GM12878 (cell line): ENCODE data around the gene TIGD1. TPM values are rescaled to one million over a fixed set of nuclear protein-coding genes. Genes with fewer than 3 reads are reported as not detected.

Source experiments
- ATAC-seq: fragments of 200-7000 bp; cut with Tn5 transposase; 3 replicates; pipeline ENCODE4 v1.9.1; 2020; ENCODE audit warnings: mild to moderate bottlenecking, moderate library complexity
- BruUV-seq: library from RNA; stranded (reverse); fragments of 400-500 nt; replicated peaks from 2 replicates; lab custom pipeline; 2021; lab: Mats Ljungman, UMichigan
- CTCF ChIA-PET: fragments of 300-600 bp; sonication (Branson Sonifier 250); formaldehyde crosslinking; extraction: SDS; loops from one replicate; lab custom pipeline; 2021; ENCODE audit warnings: inconsistent platforms; lab: Yijun Ruan, JAX
- POLR2A ChIA-PET: fragments of 350-600 bp; formaldehyde crosslinking; extraction: SDS; loops from one replicate; lab custom pipeline; 2021; ENCODE audit warnings: inconsistent platforms; lab: Charles Lee
- RAD21 ChIA-PET: fragments of 300-600 bp; sonication (Branson Sonifier 250); formaldehyde crosslinking; loops from one replicate; lab custom pipeline; 2023; ENCODE audit warnings: antibody characterized with exemption; ENCODE audit not compliant: unreplicated experiment; lab: Charles Lee
- SMC1A ChIA-PET: fragments of 300-600 bp; sonication (Branson Sonifier 250); formaldehyde crosslinking; loops from one replicate; lab custom pipeline; 2023; ENCODE audit not compliant: unreplicated experiment, uncharacterized antibody; lab: Charles Lee
- DNase-seq: peaks from one replicate; pipeline ENCODE4 v3.0.0-alpha.2; 2011; ENCODE audit warnings: low read depth, low spot score
- FAIRE-seq: peaks from 3 replicates; lab custom pipeline; 2011; peaks lifted over from hg19 to GRCh38; lab: Jason Lieb, UNC
- H2AFZ ChIP-seq: 2 replicates; pipeline ENCODE4 v1.6.0; 2011; ENCODE audit warnings: low read depth, low read length, control low read depth; ENCODE audit not compliant: control insufficient read depth
- H3K27ac ChIP-seq: 2 replicates; pipeline ENCODE4 v1.5.1; 2011; ENCODE audit warnings: control low read depth; ENCODE audit not compliant: control insufficient read depth, insufficient read depth
- H3K27me3 ChIP-seq, 2 experiments: replicated peaks in 1 of 2; 2 replicates each; pipeline versions ENCODE4 v1.6.0 to v1.6.1; 2011; ENCODE audit warnings: low read length in 1 of 2; ENCODE audit not compliant: control insufficient read depth in 2 of 2, insufficient read depth in 2 of 2
- H3K36me3 ChIP-seq, 2 experiments: 2 replicates each; pipeline ENCODE4 v1.5.1; 2011; ENCODE audit warnings: low read length in 1 of 2; ENCODE audit not compliant: control insufficient read depth in 2 of 2, insufficient read depth in 2 of 2
- H3K4me1 ChIP-seq: 2 replicates; pipeline ENCODE4 v1.6.1; 2011; ENCODE audit warnings: mild to moderate bottlenecking, low read length, moderate library complexity, mixed read lengths; ENCODE audit not compliant: control insufficient read depth, insufficient read depth
- H3K4me2 ChIP-seq: 2 replicates; pipeline ENCODE4 v1.6.0; 2011; ENCODE audit warnings: control low read depth; ENCODE audit not compliant: control insufficient read depth, insufficient read depth
- H3K4me3 ChIP-seq: fragments of 200-600 bp; sonication (generic); 2 replicates; pipeline ENCODE4 v1.5.1; 2016
- H3K79me2 ChIP-seq: 2 replicates; pipeline ENCODE4 v1.6.0; 2011; ENCODE audit warnings: low read length; ENCODE audit not compliant: control insufficient read depth, insufficient read depth
- H3K9ac ChIP-seq: 2 replicates; pipeline ENCODE4 v1.8.0; 2011; ENCODE audit warnings: low read length, control low read depth, mixed read lengths; ENCODE audit not compliant: control insufficient read depth, insufficient read depth
- H3K9me3 ChIP-seq: replicated peaks from 3 replicates; pipeline ENCODE4 v1.5.1; 2011; ENCODE audit warnings: mild to moderate bottlenecking, low read length; ENCODE audit not compliant: control insufficient read depth, insufficient read depth
- H4K20me1 ChIP-seq: 2 replicates; pipeline ENCODE4 v1.6.0; 2011; ENCODE audit not compliant: control insufficient read depth, insufficient read depth
- EGR1 ChIP-seq, 2 experiments: IDR thresholded peaks; 1 replicate in 1 of 2; 2 replicates in 1 of 2; pipeline ENCODE4 v1.6.1; 2011 to 2012; ENCODE audit warnings: low read depth in 2 of 2, low read length in 2 of 2, borderline replicate concordance in 1 of 2, mild to moderate bottlenecking in 1 of 2, moderate library complexity in 1 of 2
- NBN ChIP-seq: fragments of 450-650 bp; IDR thresholded peaks from 2 replicates; pipeline ENCODE4 v1.6.1; 2016
- POLR2AphosphoS5 ChIP-seq: IDR thresholded peaks from 2 replicates; pipeline ENCODE4 v1.6.1; 2011; ENCODE audit warnings: mild to moderate bottlenecking, low read length, inconsistent platforms
- RFX5 ChIP-seq: IDR thresholded peaks from 2 replicates; pipeline ENCODE4 v1.6.1; 2011; ENCODE audit warnings: low read depth, low read length, improper control_type of control experiment
- TCF12 ChIP-seq: IDR thresholded peaks from 2 replicates; pipeline ENCODE4 v1.6.1; 2011; ENCODE audit warnings: low read depth, mild to moderate bottlenecking, low read length
- ZNF622 ChIP-seq: fragments of 450-650 bp; IDR thresholded peaks from 2 replicates; pipeline ENCODE4 v1.6.1; 2017; ENCODE audit warnings: mild to moderate bottlenecking, inconsistent platforms
- WGBS: methylation state at CpG from one replicate; pipeline ENCODE4 v1.1.6; 2016; ENCODE audit warnings: low lambda C conversion rate; ENCODE audit not compliant: insufficient replicate concordance, insufficient coverage; ENCODE audit errors: missing lambda C conversion rate; 5-methylcytosine and 5-hydroxymethylcytosine counted together
- in situ Hi-C: fragments of 300-500 bp; cut with MboI; formaldehyde crosslinking; loops from 9 replicates; pipeline ENCODE4 v1.14.3; 2018; ENCODE audit warnings: mixed read lengths
- intact Hi-C: fragments of 100-400 bp; cut with micrococcal nuclease; formaldehyde crosslinking; loops from one replicate; pipeline ENCODE4 v1.14.2; 2022; ENCODE audit not compliant: unreplicated experiment
- polyA plus RNA-seq, 11 experiments: library from polyadenylated mRNA; depleted of rRNA in 4 of 11; unstranded in 6 of 11; stranded (reverse) in 5 of 11; fragments of >200 nt; fragmentation: Nextera tagmentation in 4 of 11; fragmentation: Illumina TruSeq in 1 of 11; extraction: Ambion mirVana in 4 of 11; extraction: Trizol in 1 of 11; gene quantifications; 1 replicate in 1 of 11; 2 replicates in 10 of 11; pipeline versions ENCODE4 v1.2.1 to v1.2.3, GENCODE V29; 2011 to 2016; ENCODE audit warnings: inconsistent platforms in 2 of 11, missing spikeins in 2 of 11, low read depth in 1 of 11
- total RNA-seq, 4 experiments: library from RNA; depleted of rRNA in 3 of 4; stranded (reverse); fragments of >200 nt in 3 of 4; fragmentation: Illumina TruSeq in 1 of 4; extraction: Trizol in 1 of 4; gene quantifications; 2 replicates each; pipeline versions ENCODE4 v1.2.1 to v1.2.3, GENCODE V29; 2013 to 2021
- TF ChIP-seq, protein P1 (sequence below): fragments of 450-650 bp; IDR thresholded peaks from 2 replicates; pipeline ENCODE4 v1.6.1; 2014; ENCODE audit warnings: mild to moderate bottlenecking
- TF ChIP-seq, protein P2 (sequence below): fragments of 450-650 bp; formaldehyde crosslinking; IDR thresholded peaks from 2 replicates; pipeline ENCODE4 v1.5.0; 2022; ENCODE audit warnings: mild to moderate bottlenecking, missing genetic modification characterization

Gene TIGD1
- total and polyA plus RNA-seq, 10 of the 15 experiments (the other 5 are each of a cell fraction or from before 2014, with no cell fraction given): 1.4 to 8.4 (median 5.6) TPM

DNA sequence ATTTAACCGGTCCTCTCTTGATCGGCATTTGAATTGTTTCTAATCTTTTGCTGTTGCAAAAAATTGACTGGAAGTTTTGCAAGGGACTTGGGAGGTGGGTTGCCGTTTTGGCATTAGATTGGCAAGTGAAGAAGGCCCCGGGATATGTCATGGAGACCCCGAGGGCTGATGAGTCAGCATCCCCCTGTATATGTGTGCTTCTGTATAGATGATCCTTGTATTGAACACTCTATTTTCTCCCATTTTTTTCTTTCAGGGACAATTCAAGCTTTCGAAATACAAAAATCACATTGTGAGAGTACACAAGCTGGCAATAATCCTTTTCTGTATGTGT, 30.3 kb upstream of the TIGD1 start:
- WGBS: 87% methylated on average over 6 of the region's 6 CpGs
- Histone ChIP-seq H3K9ac (no peak overlapping the region), H3K4me2 (no peak overlapping the region), H3K36me3 (peaks cover 0 to 17% of the 10 kb centered on the region in 2 experiments; a peak in 2 of 4 replicates), H3K27me3 (no peaks in the 10 kb centered on the region), H3K4me1 (peaks cover 8% of the 10 kb centered on the region; the same call in 1 of the 2 replicates), H3K9me3 (no peaks in the 10 kb centered on the region), H2AFZ (no peak overlapping the region), H3K79me2 (no peaks in the 10 kb centered on the region), H4K20me1 (no peaks in the 10 kb centered on the region), H3K27ac (no peak overlapping the region), H3K4me3 (no peak overlapping the region)
- SMC1A ChIA-PET: no interaction called here
- DNase-seq: no peak
- CTCF ChIA-PET: interaction anchor here (1.7 kb wide), 1 partner anchor 15 kb away, joined by 4 read pairs; no protein-coding TSS in a partner anchor
- POLR2A ChIA-PET: interaction anchor here (0.6 kb wide), 1 partner anchor 12 kb away, joined by 3 read pairs; no protein-coding TSS in a partner anchor
- TF ChIP-seq, protein P1, sequence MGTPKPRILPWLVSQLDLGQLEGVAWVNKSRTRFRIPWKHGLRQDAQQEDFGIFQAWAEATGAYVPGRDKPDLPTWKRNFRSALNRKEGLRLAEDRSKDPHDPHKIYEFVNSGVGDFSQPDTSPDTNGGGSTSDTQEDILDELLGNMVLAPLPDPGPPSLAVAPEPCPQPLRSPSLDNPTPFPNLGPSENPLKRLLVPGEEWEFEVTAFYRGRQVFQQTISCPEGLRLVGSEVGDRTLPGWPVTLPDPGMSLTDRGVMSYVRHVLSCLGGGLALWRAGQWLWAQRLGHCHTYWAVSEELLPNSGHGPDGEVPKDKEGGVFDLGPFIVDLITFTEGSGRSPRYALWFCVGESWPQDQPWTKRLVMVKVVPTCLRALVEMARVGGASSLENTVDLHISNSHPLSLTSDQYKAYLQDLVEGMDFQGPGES: no peak
- no peak for TF ChIP-seq POLR2AphosphoS5
- TF ChIP-seq, protein P2, sequence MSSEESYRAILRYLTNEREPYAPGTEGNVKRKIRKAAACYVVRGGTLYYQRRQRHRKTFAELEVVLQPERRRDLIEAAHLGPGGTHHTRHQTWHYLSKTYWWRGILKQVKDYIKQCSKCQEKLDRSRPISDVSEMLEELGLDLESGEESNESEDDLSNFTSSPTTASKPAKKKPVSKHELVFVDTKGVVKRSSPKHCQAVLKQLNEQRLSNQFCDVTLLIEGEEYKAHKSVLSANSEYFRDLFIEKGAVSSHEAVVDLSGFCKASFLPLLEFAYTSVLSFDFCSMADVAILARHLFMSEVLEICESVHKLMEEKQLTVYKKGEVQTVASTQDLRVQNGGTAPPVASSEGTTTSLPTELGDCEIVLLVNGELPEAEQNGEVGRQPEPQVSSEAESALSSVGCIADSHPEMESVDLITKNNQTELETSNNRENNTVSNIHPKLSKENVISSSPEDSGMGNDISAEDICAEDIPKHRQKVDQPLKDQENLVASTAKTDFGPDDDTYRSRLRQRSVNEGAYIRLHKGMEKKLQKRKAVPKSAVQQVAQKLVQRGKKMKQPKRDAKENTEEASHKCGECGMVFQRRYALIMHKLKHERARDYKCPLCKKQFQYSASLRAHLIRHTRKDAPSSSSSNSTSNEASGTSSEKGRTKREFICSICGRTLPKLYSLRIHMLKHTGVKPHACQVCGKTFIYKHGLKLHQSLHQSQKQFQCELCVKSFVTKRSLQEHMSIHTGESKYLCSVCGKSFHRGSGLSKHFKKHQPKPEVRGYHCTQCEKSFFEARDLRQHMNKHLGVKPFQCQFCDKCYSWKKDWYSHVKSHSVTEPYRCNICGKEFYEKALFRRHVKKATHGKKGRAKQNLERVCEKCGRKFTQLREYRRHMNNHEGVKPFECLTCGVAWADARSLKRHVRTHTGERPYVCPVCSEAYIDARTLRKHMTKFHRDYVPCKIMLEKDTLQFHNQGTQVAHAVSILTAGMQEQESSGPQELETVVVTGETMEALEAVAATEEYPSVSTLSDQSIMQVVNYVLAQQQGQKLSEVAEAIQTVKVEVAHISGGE (CRISPR knock-in tag): no peak
- TF ChIP-seq TCF12: no peak
- no peak for TF ChIP-seq NBN
- TF ChIP-seq EGR1 (IDR thresholded peaks at IDR 0.05; ENCODE audit: borderline replicate concordance in 1 of 2, low read depth in 2 of 2, low read length in 2 of 2): no peak
- TF ChIP-seq ZNF622: no peak
- TF ChIP-seq RFX5: no peak
- intact Hi-C loops: no loop called here
- BruUV-seq: no TSS peak
- in situ Hi-C loops: no loop called here
- no peak for FAIRE-seq
- RAD21 ChIA-PET: no interaction called here
- no peak for ATAC-seq
